GM06990 (cell line): ENCODE results near the gene OBSCN.

Experiments
- DNase-seq: peaks from one replicate; pipeline ENCODE4 v3.0.0-alpha.2; 2011; ENCODE audit not compliant: insufficient read length; ENCODE audit errors: extremely low read depth
- H3K27me3 ChIP-seq: replicated peaks from 2 replicates; pipeline ENCODE4 v1.6.0; 2011; ENCODE audit warnings: low read length; ENCODE audit not compliant: control insufficient read depth, insufficient read depth
- H3K36me3 ChIP-seq: 2 replicates; pipeline ENCODE4 v1.5.1; 2011; ENCODE audit warnings: low read length; ENCODE audit not compliant: control insufficient read depth, insufficient read depth
- H3K4me3 ChIP-seq: replicated peaks from 2 replicates; pipeline ENCODE4 v1.5.1; 2011; ENCODE audit warnings: low read depth, mild to moderate bottlenecking, control low read depth, low read length
- TF ChIP-seq, protein P1 (sequence below): IDR thresholded peaks from 2 replicates; pipeline ENCODE4 v1.5.1; 2011; ENCODE audit warnings: low read length, control low read depth, mild to moderate bottlenecking, inconsistent platforms; ENCODE audit not compliant: insufficient read depth, poor library complexity, severe bottlenecking

The OBSCN gene

DNA sequence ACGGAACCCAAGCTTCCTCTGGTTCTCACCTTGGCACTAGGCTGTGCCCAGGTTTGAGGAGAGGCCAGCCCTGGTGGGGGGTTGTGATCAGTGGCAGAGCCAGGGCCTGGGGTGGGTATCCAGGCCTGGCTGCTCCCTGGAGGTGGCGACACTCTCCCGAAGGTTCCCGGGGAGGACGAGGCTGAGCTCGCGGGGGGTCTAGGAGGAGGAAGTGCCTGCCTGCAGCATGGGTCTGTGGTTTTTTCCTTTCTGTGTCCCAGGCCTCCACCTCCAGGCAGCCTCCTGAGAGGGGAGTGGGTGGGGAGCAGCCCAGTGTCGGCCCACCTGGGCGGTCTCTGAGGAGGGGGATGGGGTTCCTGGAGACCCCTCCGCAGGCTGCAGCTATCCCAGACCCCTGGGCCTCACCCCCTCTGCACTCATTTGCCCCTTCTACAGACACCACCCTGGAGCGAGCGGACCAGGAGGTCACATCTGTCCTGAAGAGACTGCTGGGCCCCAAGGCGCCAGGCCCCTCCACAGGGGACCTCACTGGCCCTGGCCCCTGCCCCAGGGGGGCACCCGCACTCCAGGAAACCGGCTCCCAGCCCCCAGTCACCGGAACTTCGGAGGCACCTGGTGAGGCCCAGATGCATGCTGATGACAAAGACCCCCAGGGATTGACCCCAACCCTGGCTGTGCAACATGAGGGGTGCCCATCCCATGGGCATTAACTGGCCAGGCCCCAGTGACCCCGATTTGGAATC is 154.5 kb downstream of the OBSCN start:
- no peak for DNase-seq
- TF ChIP-seq, protein P1, sequence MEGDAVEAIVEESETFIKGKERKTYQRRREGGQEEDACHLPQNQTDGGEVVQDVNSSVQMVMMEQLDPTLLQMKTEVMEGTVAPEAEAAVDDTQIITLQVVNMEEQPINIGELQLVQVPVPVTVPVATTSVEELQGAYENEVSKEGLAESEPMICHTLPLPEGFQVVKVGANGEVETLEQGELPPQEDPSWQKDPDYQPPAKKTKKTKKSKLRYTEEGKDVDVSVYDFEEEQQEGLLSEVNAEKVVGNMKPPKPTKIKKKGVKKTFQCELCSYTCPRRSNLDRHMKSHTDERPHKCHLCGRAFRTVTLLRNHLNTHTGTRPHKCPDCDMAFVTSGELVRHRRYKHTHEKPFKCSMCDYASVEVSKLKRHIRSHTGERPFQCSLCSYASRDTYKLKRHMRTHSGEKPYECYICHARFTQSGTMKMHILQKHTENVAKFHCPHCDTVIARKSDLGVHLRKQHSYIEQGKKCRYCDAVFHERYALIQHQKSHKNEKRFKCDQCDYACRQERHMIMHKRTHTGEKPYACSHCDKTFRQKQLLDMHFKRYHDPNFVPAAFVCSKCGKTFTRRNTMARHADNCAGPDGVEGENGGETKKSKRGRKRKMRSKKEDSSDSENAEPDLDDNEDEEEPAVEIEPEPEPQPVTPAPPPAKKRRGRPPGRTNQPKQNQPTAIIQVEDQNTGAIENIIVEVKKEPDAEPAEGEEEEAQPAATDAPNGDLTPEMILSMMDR: no peak
- Histone ChIP-seq H3K4me3 (no peak overlapping the region), H3K36me3 (no peaks in the 10 kb centered on the region), H3K27me3 (no peaks in the 10 kb centered on the region)

DNA sequence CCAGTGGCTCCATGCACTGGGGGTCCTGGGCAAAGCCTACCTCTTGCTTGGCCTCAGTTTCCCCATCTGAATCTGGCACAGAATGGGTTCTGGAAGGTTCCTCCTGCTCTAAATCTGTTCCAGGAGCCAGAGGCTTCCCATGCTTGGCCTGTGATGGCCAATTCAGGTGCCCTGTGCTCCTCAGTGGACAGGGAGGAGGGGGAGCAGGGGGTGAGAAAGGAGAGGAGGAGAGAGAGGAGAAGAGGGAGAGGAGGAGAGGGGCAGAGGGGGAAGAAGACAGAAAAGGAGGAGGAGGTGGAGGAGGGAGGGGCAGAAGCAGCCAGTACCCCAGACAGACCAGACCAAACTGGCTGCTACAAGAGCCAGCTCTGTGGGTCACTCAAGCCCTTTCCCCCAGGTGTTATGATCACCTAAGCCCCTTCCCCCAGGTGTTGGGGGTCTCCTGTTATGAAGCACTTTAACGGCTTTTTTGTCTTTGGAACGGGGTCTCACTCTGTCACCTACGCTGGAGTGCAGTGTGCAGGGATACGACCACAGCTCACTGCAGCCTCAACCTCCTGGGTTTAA is 155.1 kb downstream of the OBSCN start:
- DNase-seq: no peak
- Histone ChIP-seq H3K36me3 (no peaks in the 10 kb centered on the region), H3K27me3 (no peaks in the 10 kb centered on the region), H3K4me3 (no peak overlapping the region)
- TF ChIP-seq, protein P1: no peak

DNA sequence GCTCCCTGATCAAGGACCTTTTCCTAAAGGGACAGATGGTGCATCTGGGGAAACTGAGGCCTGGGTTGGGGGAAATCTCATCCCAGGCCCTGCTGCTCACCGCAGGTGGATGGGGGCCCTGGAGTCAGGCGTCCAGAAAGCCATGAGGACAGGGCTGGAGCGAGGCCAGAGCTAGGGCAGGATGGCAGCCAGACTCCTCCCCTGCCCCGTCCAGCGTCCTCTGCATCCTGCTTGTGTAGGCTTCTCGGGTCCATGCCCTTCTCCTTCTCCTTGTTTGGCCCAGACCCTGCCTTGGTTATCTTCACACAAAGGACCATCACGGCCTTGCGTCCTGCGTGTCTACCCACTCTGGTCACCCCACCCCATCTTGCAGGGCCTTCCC is 155.8 kb downstream of the OBSCN start:
- TF ChIP-seq, protein P1: no peak
- DNase-seq: no peak
- Histone ChIP-seq H3K36me3 (no peaks in the 10 kb centered on the region), H3K27me3 (no peaks in the 10 kb centered on the region), H3K4me3 (no peak overlapping the region)

DNA sequence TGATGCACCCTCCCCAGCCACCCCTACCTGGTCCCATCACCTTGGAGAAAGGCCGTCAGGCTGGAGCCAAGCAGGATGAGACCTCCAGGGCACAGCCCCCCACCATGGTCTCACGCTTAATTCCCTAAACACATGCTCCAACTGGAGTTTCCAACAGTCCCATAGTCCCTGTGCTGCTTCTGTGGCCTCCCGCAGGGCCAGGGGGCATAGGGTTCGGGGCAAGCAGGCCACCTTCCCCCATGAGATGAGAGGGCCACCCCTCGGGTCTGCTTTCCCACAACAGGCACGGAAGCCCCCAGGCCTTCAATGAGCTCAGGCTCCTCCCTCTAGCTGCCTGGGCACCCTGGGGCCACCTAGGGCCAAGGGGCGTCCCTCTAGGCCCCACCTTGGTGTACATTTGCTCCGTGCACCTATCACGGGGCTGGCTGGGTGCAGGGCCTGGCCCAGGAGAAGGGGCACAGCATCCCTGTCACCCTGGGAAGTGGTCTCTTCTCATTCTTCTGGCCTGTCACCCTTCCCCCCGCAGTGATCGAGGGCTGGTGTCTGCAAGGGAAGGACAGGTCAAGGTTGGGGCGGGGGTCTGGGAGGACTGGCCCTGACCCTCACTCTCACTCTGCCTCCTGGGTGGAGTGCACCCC is 156.3 kb downstream of the OBSCN start:
- no peaks in the 10 kb centered on the region for H3K36me3 ChIP-seq
- no peak overlapping the region for H3K4me3 ChIP-seq
- TF ChIP-seq, protein P1: no peak
- H3K27me3 ChIP-seq: no peaks in the 10 kb centered on the region
- no peak for DNase-seq

DNA sequence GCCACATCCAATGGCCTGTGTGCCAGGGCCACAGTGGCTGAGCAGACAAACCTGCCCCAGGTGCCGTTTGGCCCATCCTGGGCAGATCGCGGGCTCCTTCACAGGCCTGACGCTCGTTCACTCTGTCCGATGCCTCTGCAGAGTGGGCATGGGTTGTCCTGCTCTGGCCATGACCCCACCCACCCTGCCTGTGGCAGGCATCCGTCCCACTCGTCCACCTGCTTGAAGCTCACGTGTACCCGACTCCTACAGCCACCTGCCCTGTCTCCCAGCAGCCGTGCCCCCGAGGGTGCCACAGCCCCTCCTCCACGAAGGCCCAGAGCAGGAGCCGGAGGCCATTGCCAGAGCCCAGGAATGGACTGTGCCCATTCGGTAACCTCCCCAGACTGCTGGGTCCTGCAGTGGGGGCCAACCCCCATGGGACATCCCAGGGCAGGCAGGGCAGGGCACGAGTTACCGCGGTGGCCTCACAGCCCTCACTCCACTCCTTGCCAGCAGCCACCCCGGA is 156.9 kb downstream of the OBSCN start:
- DNase-seq: peak; percentile 1
- no peaks in the 10 kb centered on the region for H3K36me3 ChIP-seq
- TF ChIP-seq, protein P1: no peak
- H3K4me3 ChIP-seq: no peak overlapping the region
- H3K27me3 ChIP-seq: no peaks in the 10 kb centered on the region
